HCEC 1CT (cell line): ENCODE data around the gene PNMT.
"Not testable (repeated sequence)": the region's sequence is repeated elsewhere in the genome, so short reads cannot be mapped to it uniquely, and the experiment has no call there.

Experiments
- DNase-seq: peaks from one replicate; pipeline ENCODE4 v3.0.0-alpha.2; 2017

The PNMT gene

DNA sequence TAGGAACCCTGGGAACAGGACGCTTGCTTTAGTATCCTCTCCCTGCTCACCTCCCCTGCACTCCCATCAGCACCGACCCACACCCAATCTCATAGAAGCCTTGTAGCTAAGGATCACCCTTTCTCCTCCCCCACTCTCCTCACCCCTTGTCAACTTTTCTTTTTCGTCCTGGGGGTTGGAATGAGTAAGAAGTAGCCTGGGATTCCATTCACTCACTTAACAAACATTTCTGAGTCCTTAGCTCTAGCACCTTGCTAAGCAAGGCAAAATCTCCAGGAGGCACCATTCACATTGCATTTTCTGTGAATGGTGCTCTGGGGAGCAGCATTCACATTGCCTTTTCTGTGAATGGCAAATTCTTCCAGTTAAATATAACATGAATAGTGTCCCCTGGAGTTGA is 20.7 kb downstream of the PNMT start:
- DNase-seq: no peak

- no peak for DNase-seq
These were observed 26.3 kb downstream of the PNMT start for GRCh38 chr17:39694593-39694992.

DNA sequence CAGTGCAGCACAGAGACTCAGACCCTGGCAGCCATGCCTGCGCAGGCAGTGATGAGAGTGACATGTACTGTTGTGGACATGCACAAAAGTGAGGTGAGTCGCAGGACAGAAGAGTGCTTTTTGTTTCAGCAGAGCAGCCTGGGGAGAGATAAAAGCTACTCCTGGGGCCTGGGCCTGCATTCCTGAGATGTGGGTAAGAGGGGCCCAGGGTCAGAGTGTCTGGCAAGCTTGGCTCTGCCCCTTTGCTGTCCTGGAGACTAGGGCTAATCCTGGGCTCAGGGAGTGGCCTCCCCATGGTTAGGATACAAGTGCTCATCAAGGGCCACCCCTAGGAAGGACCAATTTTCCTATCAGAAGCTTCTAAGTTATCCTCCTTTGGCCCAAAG is 26.8 kb downstream of the PNMT start:
- DNase-seq: no peak

- no peak for DNase-seq
These were observed 28.5 kb downstream of the PNMT start for GRCh38 chr17:39696731-39697130.

DNA sequence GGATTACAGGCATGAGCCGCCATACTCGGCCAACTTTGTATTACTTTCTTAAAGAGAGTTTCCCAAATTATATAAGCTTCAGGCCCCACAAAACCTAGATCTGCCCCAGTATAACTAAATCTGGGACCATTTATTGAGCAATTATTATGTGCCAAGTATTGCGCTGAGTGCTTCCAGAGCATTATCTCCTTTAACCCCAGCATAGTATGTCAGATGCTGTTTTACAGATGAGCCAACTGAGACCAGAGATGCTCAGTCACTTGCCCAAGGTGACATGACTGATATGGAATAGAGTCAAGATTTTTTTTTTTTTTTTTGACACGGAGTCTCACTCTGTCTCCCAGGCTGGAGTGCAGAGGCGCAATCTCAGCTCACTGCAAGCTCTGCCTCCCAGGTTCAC is 29.7 kb downstream of the PNMT start:
- DNase-seq: no peak

DNA sequence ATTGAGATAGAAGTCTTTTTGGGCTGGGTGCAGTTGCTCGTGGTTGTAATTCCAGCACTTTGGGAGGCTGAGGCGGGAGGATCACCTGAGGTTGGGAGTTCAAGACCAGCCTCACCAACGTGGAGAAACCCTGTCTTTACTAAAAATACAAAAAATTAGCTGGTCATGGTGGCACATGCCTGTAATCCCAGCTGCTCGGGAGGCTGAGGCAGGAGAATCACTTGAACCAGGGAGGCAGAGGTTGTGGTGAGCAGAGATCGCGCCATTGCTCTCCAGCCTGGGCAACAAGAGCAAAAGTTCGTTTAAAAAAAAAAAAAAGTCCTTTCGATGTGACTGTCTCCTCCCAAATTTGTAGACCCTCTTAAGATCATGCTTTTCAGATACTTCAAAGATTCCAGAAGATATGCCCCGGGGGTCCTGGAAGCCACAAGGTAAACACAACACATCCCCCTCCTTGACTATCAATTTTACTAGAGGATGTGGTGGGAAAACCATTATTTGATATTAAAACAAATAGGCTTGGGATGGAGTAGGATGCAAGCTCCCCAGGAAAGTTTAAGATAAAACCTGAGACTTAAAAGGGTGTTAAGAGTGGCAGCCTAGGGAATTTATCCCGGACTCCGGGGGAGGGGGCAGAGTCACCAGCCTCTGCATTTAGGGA is 31.0 kb downstream of the PNMT start:
- DNase-seq: not testable (repeated sequence)

- peak; percentile 72 for DNase-seq
These were observed 31.5 kb downstream of the PNMT start, which contains the start of gene ERBB2 for GRCh38 chr17:39699818-39700147. Gene ERBB2 (plus strand): TSS chr17:39700064. CDS start chr17:39700239, 175 bp downstream.

GRCh38 chr17:39700148-39700987 is 32.1 kb downstream of the PNMT start:
- DNase-seq: peak; percentile 3

DNA sequence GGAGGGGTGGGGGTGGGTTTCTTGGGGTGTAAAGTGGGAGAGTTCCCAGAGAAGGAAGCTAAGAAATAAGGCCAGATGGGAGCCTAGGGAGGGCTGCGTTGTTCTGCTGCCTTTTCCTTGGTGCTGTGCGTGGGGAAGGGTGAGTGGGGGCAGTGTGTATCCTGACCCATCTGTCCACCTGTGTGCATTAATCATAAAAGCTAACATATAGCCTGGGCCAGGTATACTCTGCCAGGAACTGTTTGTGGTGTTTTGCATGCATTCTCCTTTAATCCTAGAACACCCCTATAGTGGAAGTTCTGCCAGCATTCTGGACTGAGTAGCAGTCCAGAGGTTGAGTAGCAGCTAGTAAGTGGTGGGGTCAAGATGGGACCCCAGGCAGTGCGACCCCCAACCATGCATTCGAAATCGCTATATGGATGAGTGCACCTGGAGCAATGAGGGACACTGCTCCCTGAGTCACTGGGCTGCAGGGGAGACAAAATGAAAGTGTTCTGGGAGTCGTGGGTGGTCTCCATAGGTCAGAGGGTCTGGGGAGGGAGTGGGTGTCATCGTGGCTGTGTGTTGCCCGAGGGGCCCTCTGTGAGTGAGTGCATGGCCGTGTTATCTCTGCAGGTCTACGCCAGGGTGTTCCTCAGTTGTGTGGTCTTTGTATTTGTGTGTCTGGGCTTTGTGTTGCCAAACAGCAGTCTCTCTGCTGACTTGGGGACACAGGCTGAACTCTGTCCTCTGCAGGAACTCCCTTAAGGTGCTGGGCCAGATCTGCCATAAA is 32.9 kb downstream of the PNMT start:
- no peak for DNase-seq

- no peak for DNase-seq
These were observed 33.6 kb downstream of the PNMT start for GRCh38 chr17:39701784-39702422.

DNA sequence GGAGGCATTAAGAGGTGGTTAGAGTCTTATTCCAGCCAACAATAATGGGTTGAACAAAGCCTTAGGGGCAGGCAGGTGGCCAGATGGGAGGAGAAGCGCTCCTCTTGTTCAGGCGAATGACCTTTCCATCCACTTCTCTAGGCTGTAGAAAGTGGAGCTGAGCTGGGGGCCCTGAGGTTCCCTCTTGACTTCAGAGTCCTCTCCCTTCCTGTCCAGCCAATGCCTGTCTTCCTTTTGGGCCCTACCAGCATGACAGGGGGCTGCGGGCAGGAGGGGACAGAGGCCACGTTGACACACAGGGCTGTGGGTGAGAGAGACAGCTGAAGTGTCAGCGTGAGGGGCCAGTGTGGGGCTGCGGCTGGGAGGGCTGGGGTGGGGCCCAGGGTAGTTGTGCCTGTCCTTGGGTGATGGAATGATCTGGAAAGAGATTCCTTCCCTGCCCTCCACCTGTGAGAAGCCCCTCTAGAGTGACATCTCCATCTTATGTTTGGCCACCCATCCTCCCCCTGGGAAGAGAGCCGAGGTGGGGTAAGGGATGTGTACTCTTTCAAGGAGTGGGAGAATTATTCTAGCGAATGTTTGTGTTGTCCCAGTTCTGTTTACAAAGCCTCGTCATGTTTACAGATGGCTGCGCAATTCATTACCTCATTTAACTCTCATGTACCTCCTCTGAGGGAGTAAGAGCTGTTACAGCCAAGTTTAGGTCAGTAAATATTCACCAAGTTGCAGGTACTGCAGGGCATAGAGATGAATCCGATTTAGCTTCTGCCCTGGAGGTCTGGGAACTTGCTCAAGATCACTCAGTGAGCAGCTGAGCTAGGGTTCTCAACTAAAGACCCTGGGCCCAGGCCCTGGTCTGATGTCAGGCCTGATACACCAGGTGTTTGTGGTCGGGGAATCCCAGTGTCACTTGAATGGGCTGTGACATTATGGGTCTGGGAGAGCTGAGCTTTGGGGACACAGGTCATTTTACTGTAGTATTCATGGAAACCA is 34.9 kb downstream of the PNMT start:
- no peak for DNase-seq

- no peak for DNase-seq
These were observed 35.7 kb downstream of the PNMT start for GRCh38 chr17:39703913-39704312.

- DNase-seq: peak; percentile 17
These were observed 36.7 kb downstream of the PNMT start for GRCh38 chr17:39704821-39705551.

DNA sequence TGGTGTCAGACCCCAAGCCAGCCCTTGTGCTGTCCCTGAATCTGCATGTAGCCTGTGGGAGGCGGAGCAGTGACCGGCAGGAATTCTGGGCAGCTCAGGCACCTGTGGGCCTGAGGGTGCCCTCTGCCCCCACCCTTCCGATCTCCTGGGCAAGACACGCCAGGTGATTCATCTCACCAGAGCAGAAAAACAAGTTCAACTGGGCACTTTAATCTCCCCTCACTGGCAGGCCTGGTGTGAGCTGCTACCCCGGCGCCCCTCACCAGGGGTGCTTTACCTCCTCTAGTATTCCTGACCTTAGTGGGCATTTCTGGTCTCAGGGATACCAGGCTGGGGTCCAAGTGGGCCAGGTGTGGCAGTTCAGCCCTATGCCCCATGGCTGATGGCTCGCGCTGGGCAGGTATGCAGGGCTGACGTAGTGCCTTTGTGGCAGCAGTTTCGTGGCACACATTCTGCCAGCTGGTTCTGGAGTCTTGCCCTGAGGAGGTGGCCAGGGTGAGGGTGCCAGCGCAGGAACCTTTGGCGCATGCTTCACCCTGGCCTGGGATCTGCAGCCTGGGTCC is 37.6 kb downstream of the PNMT start:
- no peak for DNase-seq

- no peak for DNase-seq
These were observed 38.1 kb downstream of the PNMT start for GRCh38 chr17:39706383-39706782.

- no peak for DNase-seq
These were observed 38.7 kb downstream of the PNMT start for GRCh38 chr17:39706921-39707337.

DNA sequence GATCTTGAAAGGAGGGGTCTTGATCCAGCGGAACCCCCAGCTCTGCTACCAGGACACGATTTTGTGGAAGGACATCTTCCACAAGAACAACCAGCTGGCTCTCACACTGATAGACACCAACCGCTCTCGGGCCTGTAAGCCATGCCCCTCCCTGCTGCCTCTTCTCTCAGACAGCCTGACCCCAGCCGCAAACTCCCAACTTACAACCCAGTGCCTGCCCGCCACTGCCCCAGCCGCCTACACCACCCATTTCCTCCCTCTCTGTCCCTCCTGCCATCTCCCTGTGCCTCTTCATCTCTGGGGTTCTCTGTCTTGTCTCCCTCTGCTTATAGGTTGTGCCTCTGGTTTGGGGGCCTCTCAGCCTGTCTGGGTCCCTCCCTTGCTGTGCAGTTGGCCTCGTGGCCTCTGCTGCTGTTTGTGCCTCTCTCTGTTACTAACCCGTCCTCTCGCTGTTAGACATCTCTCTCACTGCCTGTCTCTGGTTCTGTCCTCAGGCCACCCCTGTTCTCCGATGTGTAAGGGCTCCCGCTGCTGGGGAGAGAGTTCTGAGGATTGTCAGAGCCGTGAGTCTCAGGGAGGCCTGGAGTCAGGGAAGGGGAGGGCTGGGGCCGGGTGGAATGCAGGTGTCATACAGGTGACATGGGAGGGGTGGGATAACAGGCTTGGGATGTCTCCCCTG is 41.2 kb downstream of the PNMT start:
- no peak for DNase-seq

DNA sequence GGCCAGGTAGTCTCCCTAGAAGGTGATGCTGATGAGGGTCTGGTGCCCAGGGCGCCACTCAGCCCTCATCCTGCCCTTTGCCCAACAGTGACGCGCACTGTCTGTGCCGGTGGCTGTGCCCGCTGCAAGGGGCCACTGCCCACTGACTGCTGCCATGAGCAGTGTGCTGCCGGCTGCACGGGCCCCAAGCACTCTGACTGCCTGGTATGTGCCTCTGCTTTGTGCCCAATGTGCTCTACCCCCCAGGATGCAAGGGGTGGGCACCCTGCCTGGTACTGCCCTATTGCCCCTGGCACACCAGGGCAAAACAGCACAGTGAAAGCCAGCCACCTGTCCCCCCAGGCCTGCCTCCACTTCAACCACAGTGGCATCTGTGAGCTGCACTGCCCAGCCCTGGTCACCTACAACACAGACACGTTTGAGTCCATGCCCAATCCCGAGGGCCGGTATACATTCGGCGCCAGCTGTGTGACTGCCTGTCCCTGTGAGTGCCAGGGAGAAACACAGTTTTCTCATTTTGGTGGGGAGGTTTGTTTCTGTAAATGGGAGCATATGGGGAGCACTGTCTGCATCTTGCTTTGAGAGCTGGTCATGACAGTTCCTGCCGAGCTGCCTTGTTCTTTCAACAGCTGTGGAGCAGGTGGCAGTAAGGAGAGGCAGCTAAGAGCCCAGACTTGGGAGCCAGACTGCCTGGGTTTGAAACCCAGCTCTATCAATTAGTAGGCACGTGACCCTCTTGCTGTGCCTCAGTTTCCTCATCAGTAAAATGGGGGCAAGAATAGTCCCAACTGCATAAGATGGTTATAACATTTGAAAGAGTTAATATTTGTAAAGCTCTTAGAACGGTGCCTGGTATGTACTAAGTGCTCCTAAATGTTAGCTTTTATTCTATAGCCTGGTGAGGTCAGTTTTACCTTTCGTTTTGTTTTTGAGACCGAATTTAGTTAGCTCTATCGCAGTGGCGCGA is 42.0 kb downstream of the PNMT start:
- DNase-seq: no peak

DNA sequence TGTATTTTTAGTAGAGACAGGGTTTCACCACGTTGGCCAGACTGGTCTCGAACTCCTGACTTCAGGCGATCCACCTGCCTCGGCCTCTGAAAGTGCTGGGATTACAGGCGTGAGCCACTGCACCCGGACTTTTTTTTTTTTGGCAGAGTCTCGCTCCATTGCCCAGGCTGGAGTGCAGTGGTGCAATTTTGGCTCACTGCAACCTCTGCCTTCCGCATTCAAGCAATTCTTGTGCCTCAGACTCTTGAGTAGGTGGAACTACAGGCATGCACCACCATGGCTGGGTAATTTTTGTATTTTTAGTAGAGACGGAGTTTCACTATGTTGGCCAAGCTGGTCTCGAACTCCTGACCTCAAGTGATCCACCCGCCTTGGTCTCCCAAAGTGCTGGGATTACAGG is 42.8 kb downstream of the PNMT start:
- not testable (repeated sequence) for DNase-seq
